HepG2 (cell line): ENCODE data around the gene BCAR3. TPM values are rescaled to one million over a fixed set of nuclear protein-coding genes. Genes with fewer than 3 reads are reported as not detected.

Experiments
- ATRX ChIP-seq: sonication (generic); formaldehyde crosslinking; IDR thresholded peaks from 2 replicates; pipeline ENCODE4 v1.4.0; 2020; ENCODE audit warnings: missing genetic modification reagents, borderline replicate concordance
- BHLHE40 ChIP-seq: IDR thresholded peaks from 2 replicates; pipeline ENCODE4 v1.6.1; 2011; ENCODE audit warnings: low read length, improper control_type of control experiment
- CREB1 ChIP-seq, 2 experiments: fragments of 450-650 bp in 1 of 2; IDR thresholded peaks; 2 replicates each; pipeline ENCODE4 v1.6.1; 2016 to 2017; ENCODE audit warnings: control low read depth in 1 of 2, mild to moderate bottlenecking in 1 of 2, missing compliant biosample characterization in 1 of 2, missing genetic modification characterization in 1 of 2
- KDM1A ChIP-seq: IDR thresholded peaks from 2 replicates; pipeline ENCODE4 v1.6.1; 2016; ENCODE audit warnings: missing compliant biosample characterization
- MAF1 ChIP-seq: sonication (generic); formaldehyde crosslinking; IDR thresholded peaks from 2 replicates; pipeline ENCODE4 v1.5.0; 2020; ENCODE audit warnings: missing genetic modification reagents, borderline replicate concordance
- NFYC ChIP-seq: IDR thresholded peaks from 2 replicates; pipeline ENCODE4 v1.6.1; 2016; ENCODE audit warnings: missing genetic modification reagents, missing compliant biosample characterization
- RAD21 ChIP-seq: fragments of 450-650 bp; formaldehyde crosslinking; IDR thresholded peaks from 2 replicates; pipeline ENCODE4 v1.5.0; 2020; ENCODE audit warnings: mild to moderate bottlenecking
- REL ChIP-seq: sonication (generic); formaldehyde crosslinking; conservative IDR thresholded peaks from 2 replicates; pipeline ENCODE4 v1.8.0; 2022; ENCODE audit warnings: mild to moderate bottlenecking, missing genetic modification reagents, moderate library complexity
- SETDB1 ChIP-seq: sonication (generic); formaldehyde crosslinking; IDR thresholded peaks from 2 replicates; pipeline ENCODE4 v1.5.1; 2020; ENCODE audit warnings: missing genetic modification reagents, mild to moderate bottlenecking, borderline replicate concordance
- SIX1 ChIP-seq: sonication (generic); formaldehyde crosslinking; IDR thresholded peaks from 2 replicates; pipeline ENCODE4 v1.4.0; 2020; ENCODE audit warnings: missing genetic modification reagents, borderline replicate concordance
- SMAD1 ChIP-seq: sonication (generic); formaldehyde crosslinking; IDR thresholded peaks from 2 replicates; pipeline ENCODE4 v1.4.0; 2020; ENCODE audit warnings: missing genetic modification reagents, low read depth, mild to moderate bottlenecking, borderline replicate concordance
- TBP ChIP-seq: sonication (generic); formaldehyde crosslinking; IDR thresholded peaks from 2 replicates; pipeline ENCODE4 v1.5.0; 2020; ENCODE audit warnings: missing genetic modification reagents
- YY1 ChIP-seq: IDR thresholded peaks from 2 replicates; pipeline ENCODE4 v1.6.1; 2011; ENCODE audit warnings: low read length, low read depth, moderate library complexity, mild to moderate bottlenecking; ENCODE audit not compliant: insufficient read depth, insufficient replicate concordance
- ZBTB42 ChIP-seq: sonication (generic); formaldehyde crosslinking; IDR thresholded peaks from 2 replicates; pipeline ENCODE4 v1.5.0; 2020; ENCODE audit warnings: mild to moderate bottlenecking, missing genetic modification reagents
- ZBTB7B ChIP-seq: sonication (generic); formaldehyde crosslinking; IDR thresholded peaks from 2 replicates; pipeline ENCODE4 v1.4.0; 2020; ENCODE audit warnings: missing genetic modification reagents
- ZFP37 ChIP-seq: sonication (generic); formaldehyde crosslinking; IDR thresholded peaks from 2 replicates; pipeline ENCODE4 v1.4.0; 2020; ENCODE audit warnings: missing genetic modification reagents, borderline replicate concordance
- ZNF121 ChIP-seq: sonication (generic); formaldehyde crosslinking; IDR thresholded peaks from 2 replicates; pipeline ENCODE4 v1.5.0; 2020; ENCODE audit warnings: mild to moderate bottlenecking, missing genetic modification reagents
- ZNF280D ChIP-seq: sonication (generic); formaldehyde crosslinking; IDR thresholded peaks from 2 replicates; pipeline ENCODE4 v1.5.1; 2020; ENCODE audit warnings: mild to moderate bottlenecking, missing genetic modification reagents
- ZNF335 ChIP-seq: sonication (generic); formaldehyde crosslinking; IDR thresholded peaks from 2 replicates; pipeline ENCODE4 v1.4.0; 2020; ENCODE audit warnings: missing genetic modification reagents
- ZNF350 ChIP-seq: sonication (generic); formaldehyde crosslinking; IDR thresholded peaks from 2 replicates; pipeline ENCODE4 v1.4.0; 2020; ENCODE audit warnings: mild to moderate bottlenecking, low read depth, missing genetic modification reagents, borderline replicate concordance
- ZNF512 ChIP-seq: sonication (generic); formaldehyde crosslinking; IDR thresholded peaks from 2 replicates; pipeline ENCODE4 v1.4.0; 2020; ENCODE audit warnings: mild to moderate bottlenecking, missing genetic modification reagents
- ZNF552 ChIP-seq: sonication (generic); formaldehyde crosslinking; IDR thresholded peaks from 2 replicates; pipeline ENCODE4 v1.9.0; 2022; ENCODE audit warnings: missing genetic modification reagents, mild to moderate bottlenecking, borderline replicate concordance
- ZNF572 ChIP-seq: sonication (generic); formaldehyde crosslinking; IDR thresholded peaks from 2 replicates; pipeline ENCODE4 v1.5.1; 2020; ENCODE audit warnings: mild to moderate bottlenecking, missing genetic modification reagents
- ZNF83 ChIP-seq: sonication (generic); formaldehyde crosslinking; IDR thresholded peaks from 2 replicates; pipeline ENCODE4 v1.4.0; 2020; ENCODE audit warnings: missing genetic modification reagents, mild to moderate bottlenecking, borderline replicate concordance
- ZSCAN21 ChIP-seq: sonication (generic); formaldehyde crosslinking; IDR thresholded peaks from 2 replicates; pipeline ENCODE4 v1.8.0; 2022; ENCODE audit warnings: mild to moderate bottlenecking, missing genetic modification reagents, moderate library complexity, borderline replicate concordance
- polyA plus RNA-seq, 8 experiments: library from polyadenylated mRNA; depleted of rRNA in 3 of 8; stranded (reverse) in 7 of 8; unstranded in 1 of 8; fragments of >200 nt; fragmentation: Illumina TruSeq in 4 of 8; extraction: Trizol in 4 of 8; gene quantifications; 2 replicates each; pipeline versions ENCODE4 v1.2.1 to v1.2.3, GENCODE V29; 2011 to 2016; ENCODE audit warnings: low read depth in 4 of 8, missing spikeins in 1 of 8, mixed read lengths in 1 of 8; ENCODE audit not compliant: insufficient read depth in 1 of 8
- total RNA-seq, 5 experiments: library from RNA; depleted of rRNA; stranded (reverse); fragments of >200 nt; fragmentation: Illumina TruSeq; extraction: Trizol; gene quantifications; 2 replicates each; pipeline ENCODE4 v1.2.3, GENCODE V29; 2016; ENCODE audit warnings: low read depth in 1 of 5

BCAR3 gene
- total and polyA plus RNA-seq, 2 of the 13 experiments (the other 11 are each of a cell fraction or from before 2014, with no cell fraction given) = 3.6 to 4.8 TPM

- TF ChIP-seq ZNF83 (no peak), MAF1 (CRISPR knock-in tag) (no peak), SMAD1 (CRISPR knock-in tag) (no peak), ZNF350 (CRISPR knock-in tag) (peak; percentile 64; the same call in 1 of the 2 replicates), BHLHE40 (no peak), ZBTB42 (no peak), ZBTB7B (CRISPR knock-in tag) (peak; percentile 49; the same call in 1 of the 2 replicates), ZSCAN21 (CRISPR knock-in tag) (peak; percentile 70; the same call in 1 of the 2 replicates), ZNF572 (CRISPR knock-in tag) (no peak), ATRX (CRISPR knock-in tag) (no peak), SETDB1 (CRISPR knock-in tag) (no peak), ZNF280D (CRISPR knock-in tag) (0 out of 2 replicates have a peak, but pooled peaks have one; percentile 33), RAD21 (CRISPR knock-in tag) (0 out of 2 replicates have a peak, but pooled peaks have one; percentile 17), CREB1 (IDR thresholded peaks at IDR 0.05) (no peak), CREB1 (CRISPR knock-in tag; IDR thresholded peaks at IDR 0.05) (peak; percentile 81), ZNF121 (peak; percentile 77), ZFP37 (CRISPR knock-in tag) (no peak), ZNF335 (peak; percentile 65; the same call in 1 of the 2 replicates), ZNF512 (CRISPR knock-in tag) (no peak), TBP (CRISPR knock-in tag) (no peak), KDM1A (CRISPR knock-in tag) (no peak), YY1 (peak; percentile 46), ZNF552 (no peak), SIX1 (CRISPR knock-in tag) (0 out of 2 replicates have a peak, but pooled peaks have one; percentile 21), NFYC (CRISPR knock-in tag) (peak; percentile 49), REL (CRISPR knock-in tag) (no peak)
Observed at GRCh38 chr1:93585059-93585966, 96.3 kb downstream of the BCAR3 start (continued).
